IPS-15b (cell line): ENCODE measurements around the gene PLEKHH3.

Experiments used
- H3K27me3 ChIP-seq: one replicate; pipeline ENCODE4 v1.6.1; 2013; ENCODE audit warnings: low read length; ENCODE audit not compliant: control insufficient read depth, insufficient read depth
- H3K36me3 ChIP-seq: one replicate; pipeline ENCODE4 v1.6.1; 2013; ENCODE audit warnings: low read length; ENCODE audit not compliant: control insufficient read depth, insufficient read depth
- H3K4me1 ChIP-seq: one replicate; pipeline ENCODE4 v1.6.1; 2013; ENCODE audit warnings: mild to moderate bottlenecking, low read length; ENCODE audit not compliant: control insufficient read depth, insufficient read depth
- H3K4me3 ChIP-seq: one replicate; pipeline ENCODE4 v1.5.1; 2013; ENCODE audit warnings: low read depth, low read length
- H3K9ac ChIP-seq: one replicate; pipeline ENCODE4 v1.6.1; 2013; ENCODE audit warnings: low read depth, mild to moderate bottlenecking, low read length
- H3K9me3 ChIP-seq: one replicate; pipeline ENCODE4 v1.6.1; 2013; ENCODE audit warnings: mild to moderate bottlenecking, low read length; ENCODE audit not compliant: control insufficient read depth, insufficient read depth

PLEKHH3 gene

DNA sequence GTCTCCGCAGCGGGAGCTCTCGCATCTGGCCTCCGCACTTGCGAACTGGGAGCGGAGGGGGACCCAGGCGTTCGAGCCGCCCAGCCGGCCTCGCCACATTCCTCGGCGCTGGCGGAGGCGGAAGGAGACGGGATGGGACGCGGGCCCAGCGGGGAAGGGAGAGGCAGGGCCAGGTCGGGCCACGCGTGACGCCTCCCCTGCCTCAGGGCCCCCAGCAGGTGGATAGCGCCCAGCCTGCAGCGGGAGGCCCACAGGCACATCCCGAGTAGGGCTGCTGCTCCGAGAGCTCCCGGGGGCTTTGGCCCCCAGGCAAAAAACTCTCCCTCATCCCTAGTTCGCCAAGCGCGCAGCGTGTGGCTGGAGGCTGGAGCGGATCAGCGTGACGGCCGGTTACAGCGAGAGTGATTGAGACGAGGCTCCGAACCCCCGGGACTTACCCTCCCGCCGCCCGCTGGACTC is 800 bp downstream of the PLEKHH3 start:
- Histone ChIP-seq H3K9me3 (no peaks in the 10 kb centered on the region), H3K4me1 (peaks cover 13% of the 10 kb centered on the region), H3K4me3 (peak overlapping the region; percentile 93), H3K27me3 (peaks cover 45% of the 10 kb centered on the region), H3K9ac (no peak overlapping the region), H3K36me3 (peaks cover 7% of the 10 kb centered on the region)

DNA sequence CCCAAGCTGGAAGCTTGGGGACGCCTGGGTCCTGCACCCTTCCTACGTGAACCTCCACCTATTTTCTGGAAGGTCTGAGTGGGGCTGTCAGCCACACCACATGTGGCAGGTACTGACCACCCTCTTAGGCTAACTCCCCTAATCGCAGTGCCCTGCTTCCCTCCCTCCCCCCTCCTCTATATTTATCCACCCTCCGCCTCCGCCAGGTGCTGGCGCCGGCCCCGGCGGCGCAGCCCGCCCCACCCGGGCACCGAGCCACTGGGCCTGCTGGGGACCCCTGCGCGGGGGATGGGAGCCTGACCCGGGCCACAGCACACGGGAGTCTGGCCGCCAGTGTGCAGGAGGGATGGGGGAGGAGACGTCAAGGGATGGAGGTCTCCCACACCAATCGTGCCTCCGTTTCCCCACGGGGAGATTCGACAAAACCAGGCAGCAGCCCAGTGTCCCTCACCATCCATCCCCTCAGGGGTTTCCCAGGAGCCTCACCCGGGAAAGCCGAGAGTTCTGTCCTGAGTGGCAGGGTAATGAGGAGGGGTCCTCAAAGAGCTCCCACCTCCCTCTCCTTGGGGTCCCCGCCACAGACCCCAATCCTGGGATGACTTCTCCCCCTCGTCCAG is 1.3 kb downstream of the PLEKHH3 start:
- Histone ChIP-seq H3K27me3 (peaks cover 46% of the 10 kb centered on the region), H3K36me3 (peaks cover 7% of the 10 kb centered on the region), H3K9ac (no peak overlapping the region), H3K9me3 (no peaks in the 10 kb centered on the region), H3K4me3 (peak overlapping the region; percentile 93), H3K4me1 (peaks cover 12% of the 10 kb centered on the region)

GRCh38 chr17:42674755-42675347 is 1.9 kb downstream of the PLEKHH3 start:
- Histone ChIP-seq H3K4me3 (peak overlapping the region; percentile 93), H3K9ac (no peak overlapping the region), H3K36me3 (peaks cover 7% of the 10 kb centered on the region), H3K27me3 (peaks cover 40% of the 10 kb centered on the region), H3K4me1 (peaks cover 11% of the 10 kb centered on the region), H3K9me3 (no peaks in the 10 kb centered on the region)

- H3K4me1 ChIP-seq = peaks cover 13% of the 10 kb centered on the region
- no peak overlapping the region for H3K9ac ChIP-seq
- no peaks in the 10 kb centered on the region for H3K9me3 ChIP-seq
- peaks cover 13% of the 10 kb centered on the region for H3K36me3 ChIP-seq
- peaks cover 39% of the 10 kb centered on the region for H3K27me3 ChIP-seq
- H3K4me3 ChIP-seq = peak overlapping the region; percentile 79
Observed at GRCh38 chr17:42673885-42674754, 2.7 kb downstream of the PLEKHH3 start.

GRCh38 chr17:42673266-42673884 is 3.4 kb downstream of the PLEKHH3 start:
- Histone ChIP-seq H3K9me3 (no peaks in the 10 kb centered on the region), H3K4me3 (peak overlapping the region; percentile 79), H3K9ac (no peak overlapping the region), H3K36me3 (peaks cover 13% of the 10 kb centered on the region), H3K4me1 (peaks cover 13% of the 10 kb centered on the region), H3K27me3 (peaks cover 39% of the 10 kb centered on the region)

DNA sequence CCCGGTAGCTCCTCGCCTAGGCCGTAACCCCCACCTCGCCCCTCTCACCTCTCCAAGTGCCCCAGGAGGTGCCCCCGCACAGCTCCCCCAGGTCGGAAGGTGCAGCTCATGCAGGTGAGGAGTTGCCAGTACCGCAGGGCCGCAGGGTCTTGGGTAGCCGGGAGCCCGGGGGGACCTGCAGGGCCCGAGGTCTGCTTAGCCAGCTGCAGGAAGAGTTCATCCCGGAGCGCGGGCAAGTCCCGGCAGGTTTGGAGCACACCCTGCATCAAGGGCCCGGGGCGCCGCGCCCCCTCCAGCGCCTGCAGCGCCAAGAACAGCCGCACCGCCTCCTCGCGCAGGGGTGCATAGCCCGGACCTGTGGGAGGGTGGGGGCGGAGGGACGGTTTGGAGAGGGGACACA is 4.8 kb downstream of the PLEKHH3 start:
- Histone ChIP-seq H3K9me3 (no peaks in the 10 kb centered on the region), H3K4me1 (peaks cover 9% of the 10 kb centered on the region), H3K4me3 (peak overlapping the region; percentile 79), H3K36me3 (peaks cover 24% of the 10 kb centered on the region), H3K9ac (no peak overlapping the region), H3K27me3 (peaks cover 39% of the 10 kb centered on the region)

GRCh38 chr17:42670789-42671657 is 5.8 kb downstream of the PLEKHH3 start:
- H3K4me3 ChIP-seq = peak overlapping the region; percentile 79
- peaks cover 39% of the 10 kb centered on the region for H3K27me3 ChIP-seq
- H3K9me3 ChIP-seq = no peaks in the 10 kb centered on the region
- peaks cover 32% of the 10 kb centered on the region for H3K36me3 ChIP-seq
- H3K9ac ChIP-seq = peak overlapping the region; percentile 9
- H3K4me1 ChIP-seq = peaks cover 9% of the 10 kb centered on the region

- Histone ChIP-seq H3K36me3 (peaks cover 37% of the 10 kb centered on the region), H3K4me1 (peaks cover 9% of the 10 kb centered on the region), H3K27me3 (peaks cover 34% of the 10 kb centered on the region), H3K9ac (no peak overlapping the region), H3K9me3 (no peaks in the 10 kb centered on the region), H3K4me3 (peak overlapping the region; percentile 79)
Observed at GRCh38 chr17:42669977-42670788, 6.6 kb downstream of the PLEKHH3 start.

DNA sequence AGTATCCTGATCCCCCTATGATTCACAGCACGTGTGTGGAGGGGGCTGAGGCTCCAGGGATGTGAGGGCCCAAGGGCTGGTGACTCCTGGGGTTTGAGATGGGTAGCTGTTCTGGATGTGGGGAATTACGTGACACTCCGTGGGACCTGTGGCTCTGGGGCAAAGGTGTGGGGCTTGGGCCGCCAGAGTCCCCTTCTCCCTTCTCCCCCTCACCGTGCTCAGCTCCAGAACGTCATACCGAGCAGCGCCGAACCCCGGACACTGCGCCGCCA is 7.2 kb downstream of the PLEKHH3 start:
- Histone ChIP-seq H3K27me3 (peaks cover 33% of the 10 kb centered on the region), H3K4me1 (peaks cover 8% of the 10 kb centered on the region), H3K4me3 (peak overlapping the region; percentile 54), H3K9ac (no peak overlapping the region), H3K36me3 (peaks cover 38% of the 10 kb centered on the region), H3K9me3 (no peaks in the 10 kb centered on the region)

DNA sequence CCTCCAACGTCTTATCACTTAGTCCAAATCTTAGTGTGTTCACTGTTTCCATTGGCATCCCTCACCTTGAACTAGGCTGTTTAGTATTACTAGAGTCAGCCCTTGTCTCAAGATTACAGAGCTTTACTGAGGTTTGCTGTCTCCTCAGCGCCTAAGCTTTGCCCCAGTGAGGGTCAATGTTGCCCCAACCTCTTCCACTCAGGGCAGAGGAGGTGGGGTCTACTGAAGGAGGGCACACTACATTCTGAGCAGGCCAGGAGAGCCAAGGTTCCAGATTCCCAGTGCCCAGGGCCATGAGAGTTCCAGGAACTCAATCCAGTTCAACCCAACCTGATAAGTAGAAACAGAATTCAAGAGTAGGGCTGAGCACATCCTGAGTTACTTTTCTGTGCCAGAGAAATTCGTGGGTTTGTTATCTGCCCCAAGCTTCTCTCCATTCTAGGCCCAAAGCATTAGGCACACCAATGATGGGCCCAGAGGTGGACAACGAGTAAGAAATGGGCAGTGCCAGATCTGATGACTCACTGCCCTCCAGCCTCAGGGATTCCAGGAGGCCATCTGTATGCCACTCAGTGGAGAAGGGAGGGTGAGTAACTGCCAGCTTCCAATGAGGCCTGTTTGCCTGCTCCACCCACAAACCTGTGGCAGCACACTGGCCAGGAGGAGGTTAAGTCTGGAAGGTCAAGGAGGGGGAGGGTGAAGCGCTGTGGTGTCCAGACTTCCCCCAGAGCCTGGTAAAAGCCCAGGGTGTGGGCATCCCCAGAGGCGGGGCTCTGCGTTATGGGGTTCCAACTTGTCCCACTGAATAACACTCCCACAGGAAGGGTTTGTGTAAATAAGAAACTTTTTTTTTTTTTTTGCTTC is 9.5 kb downstream of the PLEKHH3 start:
- no peak overlapping the region for H3K4me3 ChIP-seq
- peaks cover 38% of the 10 kb centered on the region for H3K36me3 ChIP-seq
- H3K27me3 ChIP-seq = peaks cover 15% of the 10 kb centered on the region
- peaks cover 2% of the 10 kb centered on the region for H3K4me1 ChIP-seq
- no peaks in the 10 kb centered on the region for H3K9me3 ChIP-seq
- no peak overlapping the region for H3K9ac ChIP-seq
